OCI-LY1 (cell line): ENCODE measurements around the gene CD70.
A peak's percentile ranks its signal among the peaks of the same experiment; 100 is the strongest.

Experiments
- H2AFZ ChIP-seq: fragments of 200-600 bp; sonication (generic), shearing (Covaris generic); 2 replicates; pipeline ENCODE4 v1.6.0; 2014; ENCODE audit warnings: antibody characterized with exemption, mild to moderate bottlenecking, low read length
- H3F3A ChIP-seq: fragments of 200-600 bp; sonication (generic), shearing (Covaris generic); 2 replicates; pipeline ENCODE4 v1.6.0; 2014; ENCODE audit warnings: mild to moderate bottlenecking, antibody characterized with exemption, low read length, moderate library complexity; ENCODE audit not compliant: insufficient read depth
- H3K27ac ChIP-seq: fragments of 200-600 bp; sonication (generic); 2 replicates; pipeline ENCODE4 v1.5.1; 2014; ENCODE audit warnings: low read length, mixed run types, mild to moderate bottlenecking, low read depth; ENCODE audit not compliant: poor library complexity, severe bottlenecking
- H3K27me3 ChIP-seq: fragments of 200-600 bp; sonication (generic); 2 replicates; pipeline ENCODE4 v1.6.0; 2014; ENCODE audit warnings: antibody characterized with exemption, mild to moderate bottlenecking, low read length, moderate library complexity; ENCODE audit not compliant: insufficient read depth
- H3K36me3 ChIP-seq: fragments of 200-600 bp; sonication (generic); 2 replicates; pipeline ENCODE4 v1.6.1; 2014; ENCODE audit warnings: mild to moderate bottlenecking, antibody characterized with exemption, low read length, moderate library complexity, mixed read lengths; ENCODE audit not compliant: insufficient read depth
- H3K4me1 ChIP-seq: fragments of 200-600 bp; sonication (generic); 2 replicates; pipeline ENCODE4 v1.5.1; 2014; ENCODE audit warnings: mild to moderate bottlenecking, low read length, moderate library complexity; ENCODE audit not compliant: insufficient read depth, severe bottlenecking
- H3K4me2 ChIP-seq: fragments of 200-600 bp; sonication (generic), shearing (Covaris generic); 2 replicates; pipeline ENCODE4 v1.6.1; 2014; ENCODE audit warnings: low read length
- H3K4me3 ChIP-seq: fragments of 200-600 bp; sonication (generic); 2 replicates; pipeline ENCODE4 v1.5.1; 2014; ENCODE audit warnings: low read length, low read depth, mild to moderate bottlenecking, mixed read lengths; ENCODE audit not compliant: poor library complexity, severe bottlenecking
- H3K79me2 ChIP-seq: fragments of 200-600 bp; shearing (Covaris generic); 2 replicates; pipeline ENCODE4 v1.6.1; 2016; ENCODE audit warnings: mixed run types, low read length, mixed read lengths; ENCODE audit not compliant: insufficient read depth
- H3K9ac ChIP-seq: fragments of 200-600 bp; sonication (generic), shearing (Covaris generic); 2 replicates; pipeline ENCODE4 v1.6.1; 2014; ENCODE audit warnings: mild to moderate bottlenecking, low read length, mixed read lengths
- H3K9me2 ChIP-seq: fragments of 200-600 bp; sonication (generic), shearing (Covaris generic); 2 replicates; pipeline ENCODE4 v1.6.1; 2014; ENCODE audit warnings: low read depth, mild to moderate bottlenecking, low read length, mixed read lengths
- H3K9me3 ChIP-seq: fragments of 200-600 bp; shearing (Covaris generic); 2 replicates; pipeline ENCODE4 v1.6.1; 2014; ENCODE audit warnings: low read length, mixed read lengths
- H4K20me1 ChIP-seq: fragments of 200-600 bp; sonication (generic), shearing (Covaris generic); 2 replicates; pipeline ENCODE4 v1.6.0; 2016; ENCODE audit warnings: mild to moderate bottlenecking, low read length; ENCODE audit not compliant: insufficient read depth
- EZH2 ChIP-seq: fragments of 200-600 bp; sonication (generic), shearing (Covaris generic); IDR thresholded peaks from 2 replicates; pipeline ENCODE4 v1.8.0; 2017; ENCODE audit warnings: borderline replicate concordance, mixed run types, mild to moderate bottlenecking, antibody characterized with exemption, low read length, moderate library complexity, mixed read lengths
- TF ChIP-seq, protein P1 (sequence below): fragments of 200-600 bp; sonication (generic), shearing (Covaris generic); IDR thresholded peaks from 2 replicates; pipeline ENCODE4 v1.5.1; 2017; ENCODE audit warnings: mild to moderate bottlenecking, antibody characterized with exemption, low read length, moderate library complexity, mixed read lengths

CD70 gene

DNA sequence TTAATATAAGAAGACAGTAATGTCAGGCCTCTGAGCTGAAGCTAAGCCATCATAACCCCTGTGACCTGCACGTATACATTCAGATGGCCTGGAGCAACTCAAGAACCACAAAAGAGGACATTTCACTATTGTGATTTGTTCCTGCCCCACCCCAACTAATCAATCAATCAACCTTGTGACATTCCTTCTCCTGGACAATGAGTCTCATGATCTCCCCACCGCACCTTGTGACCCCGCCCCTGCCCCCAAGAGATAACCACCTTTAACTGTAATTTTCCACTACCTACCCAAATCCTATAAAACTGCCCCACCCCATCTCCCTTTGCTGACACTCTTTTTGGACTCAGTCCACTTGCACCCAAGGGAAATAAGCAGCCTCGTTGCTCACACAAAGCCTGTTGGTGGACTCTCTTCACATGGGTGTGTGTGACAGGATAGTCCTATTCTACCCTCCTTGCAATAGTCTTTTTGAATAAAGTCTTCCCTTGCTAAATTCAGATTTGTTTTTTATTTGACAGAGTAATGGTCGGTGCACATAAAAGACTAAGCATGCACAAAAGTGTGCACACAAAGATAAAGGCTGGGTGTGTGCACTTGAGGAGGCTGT, 14.0 kb downstream of the CD70 start:
- H3K79me2 ChIP-seq = no peaks in the 10 kb centered on the region
- H3K27ac ChIP-seq = peak overlapping the region; percentile 100
- no peaks in the 10 kb centered on the region for H3K27me3 ChIP-seq
- peaks cover 87% of the 10 kb centered on the region for H3K4me1 ChIP-seq
- H3K4me3 ChIP-seq = peak overlapping the region; percentile 33
- H3K36me3 ChIP-seq = no peaks in the 10 kb centered on the region
- H2AFZ ChIP-seq = no peak overlapping the region
- peak overlapping the region; percentile 57 for H3K4me2 ChIP-seq
- no peaks in the 10 kb centered on the region for H3K9me3 ChIP-seq
- TF ChIP-seq EZH2 = no peak
- TF ChIP-seq, protein P1, sequence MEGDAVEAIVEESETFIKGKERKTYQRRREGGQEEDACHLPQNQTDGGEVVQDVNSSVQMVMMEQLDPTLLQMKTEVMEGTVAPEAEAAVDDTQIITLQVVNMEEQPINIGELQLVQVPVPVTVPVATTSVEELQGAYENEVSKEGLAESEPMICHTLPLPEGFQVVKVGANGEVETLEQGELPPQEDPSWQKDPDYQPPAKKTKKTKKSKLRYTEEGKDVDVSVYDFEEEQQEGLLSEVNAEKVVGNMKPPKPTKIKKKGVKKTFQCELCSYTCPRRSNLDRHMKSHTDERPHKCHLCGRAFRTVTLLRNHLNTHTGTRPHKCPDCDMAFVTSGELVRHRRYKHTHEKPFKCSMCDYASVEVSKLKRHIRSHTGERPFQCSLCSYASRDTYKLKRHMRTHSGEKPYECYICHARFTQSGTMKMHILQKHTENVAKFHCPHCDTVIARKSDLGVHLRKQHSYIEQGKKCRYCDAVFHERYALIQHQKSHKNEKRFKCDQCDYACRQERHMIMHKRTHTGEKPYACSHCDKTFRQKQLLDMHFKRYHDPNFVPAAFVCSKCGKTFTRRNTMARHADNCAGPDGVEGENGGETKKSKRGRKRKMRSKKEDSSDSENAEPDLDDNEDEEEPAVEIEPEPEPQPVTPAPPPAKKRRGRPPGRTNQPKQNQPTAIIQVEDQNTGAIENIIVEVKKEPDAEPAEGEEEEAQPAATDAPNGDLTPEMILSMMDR = no peak
- H3F3A ChIP-seq = peaks cover 20% of the 10 kb centered on the region
- H3K9me2 ChIP-seq = no peaks in the 10 kb centered on the region
- H4K20me1 ChIP-seq = no peaks in the 10 kb centered on the region
- H3K9ac ChIP-seq = peak overlapping the region; percentile 78

DNA sequence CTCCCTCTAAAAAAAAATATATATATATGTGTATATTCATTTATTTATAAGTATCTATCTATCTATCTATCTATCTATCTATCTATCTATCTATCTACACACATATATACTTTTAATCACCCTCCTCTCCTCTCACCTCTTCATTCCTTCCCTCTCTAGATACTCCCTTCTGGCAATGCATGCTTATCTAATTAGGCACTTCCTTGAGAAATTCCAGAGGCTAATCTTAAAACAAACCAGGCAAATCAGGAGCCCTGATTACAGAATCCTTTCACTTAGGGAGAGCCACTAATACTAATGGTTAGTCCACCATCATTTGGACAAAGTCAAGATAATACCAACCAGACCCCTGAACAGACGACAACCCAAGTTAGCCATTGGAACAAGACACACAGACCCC, 17.6 kb downstream of the CD70 start:
- H3K4me1 ChIP-seq = peaks cover 54% of the 10 kb centered on the region

DNA sequence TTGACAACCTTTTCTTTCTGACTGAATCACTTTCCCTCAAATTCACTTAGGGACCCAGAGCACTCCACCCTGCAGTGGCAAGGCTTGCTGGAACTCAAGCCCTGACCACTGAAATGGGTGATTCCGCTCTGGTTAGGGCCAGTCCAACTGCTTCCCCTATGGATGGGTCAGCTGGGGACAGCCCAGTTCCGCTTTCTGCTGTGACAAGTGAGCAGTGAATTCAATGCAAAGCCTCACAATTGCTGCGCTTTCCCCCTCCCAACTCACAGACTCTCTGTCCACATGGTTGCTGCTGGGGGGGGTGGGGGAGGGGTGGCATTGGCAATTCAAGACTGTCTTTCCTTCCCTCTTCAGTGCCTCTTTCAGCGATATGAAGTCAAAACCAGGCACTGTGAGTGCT, 18.7 kb downstream of the CD70 start:
- Histone ChIP-seq H3F3A (peaks cover 8% of the 10 kb centered on the region), H3K79me2 (no peaks in the 10 kb centered on the region), H3K27me3 (no peaks in the 10 kb centered on the region; the same call in 1 of the 2 replicates), H3K36me3 (no peaks in the 10 kb centered on the region; the same call in 1 of the 2 replicates), H3K4me1 (peaks cover 43% of the 10 kb centered on the region), H3K4me3 (no peak overlapping the region), H2AFZ (no peak overlapping the region), H3K9me2 (no peaks in the 10 kb centered on the region), H3K9ac (no peak overlapping the region), H3K9me3 (peaks cover 6% of the 10 kb centered on the region; the same call in 1 of the 2 replicates), H4K20me1 (no peaks in the 10 kb centered on the region), H3K4me2 (peak overlapping the region; percentile 19; the same call in 1 of the 2 replicates), H3K27ac (peak overlapping the region; percentile 57)
- TF ChIP-seq EZH2 = no peak
- TF ChIP-seq, protein P1 = no peak

More for the DNA sequence above, 17.6 kb downstream of the CD70 start:
- H2AFZ ChIP-seq = no peak overlapping the region
- no peaks in the 10 kb centered on the region for H3K9me2 ChIP-seq
- no peaks in the 10 kb centered on the region for H4K20me1 ChIP-seq
- no peak overlapping the region for H3K4me3 ChIP-seq
- no peaks in the 10 kb centered on the region for H3K79me2 ChIP-seq
- no peaks in the 10 kb centered on the region; the same call in 1 of the 2 replicates for H3K36me3 ChIP-seq
- H3K9me3 ChIP-seq = no peaks in the 10 kb centered on the region; the same call in 1 of the 2 replicates
- peaks cover 14% of the 10 kb centered on the region for H3F3A ChIP-seq
- no peak overlapping the region for H3K4me2 ChIP-seq
- no peak overlapping the region for H3K9ac ChIP-seq
- peak overlapping the region; percentile 57 for H3K27ac ChIP-seq
- TF ChIP-seq, protein P1 = no peak
- TF ChIP-seq EZH2 = no peak
- H3K27me3 ChIP-seq = no peaks in the 10 kb centered on the region
